ENCODE results near the gene PACS2. TPM values are rescaled to one million over a fixed set of nuclear protein-coding genes. Genes with fewer than 3 reads are reported as not detected.

PACS2 gene
- total RNA-seq, 1 experiment from 2014 or later = 55.2 TPM

- TF ChIP-seq CTCF (IDR thresholded peaks at IDR 0.05) = no peak
- TF ChIP-seq SIN3A (IDR thresholded peaks at IDR 0.05; ENCODE audit: borderline replicate concordance, insufficient read depth, low read depth, low read length) = no peak
- no peak for TF ChIP-seq TCF7L2 (IDR thresholded peaks at IDR 0.05; ENCODE audit: low read depth, low read length)
- TF ChIP-seq, protein P1, sequence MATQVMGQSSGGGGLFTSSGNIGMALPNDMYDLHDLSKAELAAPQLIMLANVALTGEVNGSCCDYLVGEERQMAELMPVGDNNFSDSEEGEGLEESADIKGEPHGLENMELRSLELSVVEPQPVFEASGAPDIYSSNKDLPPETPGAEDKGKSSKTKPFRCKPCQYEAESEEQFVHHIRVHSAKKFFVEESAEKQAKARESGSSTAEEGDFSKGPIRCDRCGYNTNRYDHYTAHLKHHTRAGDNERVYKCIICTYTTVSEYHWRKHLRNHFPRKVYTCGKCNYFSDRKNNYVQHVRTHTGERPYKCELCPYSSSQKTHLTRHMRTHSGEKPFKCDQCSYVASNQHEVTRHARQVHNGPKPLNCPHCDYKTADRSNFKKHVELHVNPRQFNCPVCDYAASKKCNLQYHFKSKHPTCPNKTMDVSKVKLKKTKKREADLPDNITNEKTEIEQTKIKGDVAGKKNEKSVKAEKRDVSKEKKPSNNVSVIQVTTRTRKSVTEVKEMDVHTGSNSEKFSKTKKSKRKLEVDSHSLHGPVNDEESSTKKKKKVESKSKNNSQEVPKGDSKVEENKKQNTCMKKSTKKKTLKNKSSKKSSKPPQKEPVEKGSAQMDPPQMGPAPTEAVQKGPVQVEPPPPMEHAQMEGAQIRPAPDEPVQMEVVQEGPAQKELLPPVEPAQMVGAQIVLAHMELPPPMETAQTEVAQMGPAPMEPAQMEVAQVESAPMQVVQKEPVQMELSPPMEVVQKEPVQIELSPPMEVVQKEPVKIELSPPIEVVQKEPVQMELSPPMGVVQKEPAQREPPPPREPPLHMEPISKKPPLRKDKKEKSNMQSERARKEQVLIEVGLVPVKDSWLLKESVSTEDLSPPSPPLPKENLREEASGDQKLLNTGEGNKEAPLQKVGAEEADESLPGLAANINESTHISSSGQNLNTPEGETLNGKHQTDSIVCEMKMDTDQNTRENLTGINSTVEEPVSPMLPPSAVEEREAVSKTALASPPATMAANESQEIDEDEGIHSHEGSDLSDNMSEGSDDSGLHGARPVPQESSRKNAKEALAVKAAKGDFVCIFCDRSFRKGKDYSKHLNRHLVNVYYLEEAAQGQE (IDR thresholded peaks at IDR 0.05; ENCODE audit: insufficient read depth in 1 of 2, low read depth in 2 of 2, low read length in 1 of 2) = no peak
- TF ChIP-seq POLR2AphosphoS5 (IDR thresholded peaks at IDR 0.05; ENCODE audit: low read depth, low read length) = no peak
- CTCF ChIA-PET = interaction anchor here (1.5 kb wide), 1 partner anchor 9 kb away, joined by 5 read pairs; no protein-coding TSS in a partner anchor
These were observed 28.6 kb downstream of the PACS2 start for GRCh38 chr14:105343194-105343593.

GRCh38 chr14:105346200-105346533 is 31.6 kb downstream of the PACS2 start:
- no TSS peak for BruUV-seq (replicated peaks)
- no peak overlapping the region for H3K4me3 ChIP-seq (ENCODE audit: low read depth in 2 of 2, low read length in 2 of 2)
- H3K36me3 ChIP-seq (ENCODE audit: control insufficient read depth, insufficient read depth, low read length) = no peaks in the 10 kb centered on the region
- no peaks in the 10 kb centered on the region for H3K9me3 ChIP-seq (ENCODE audit: control insufficient read depth, insufficient read depth, low read depth, low read length)
- ATAC-seq (0 out of 2 replicates have a peak, but pooled peaks have one; percentile 28), DNase-seq (ENCODE audit: low read depth, low spot score) (no peak)
- intact Hi-C loops (cut with micrococcal nuclease; ENCODE audit: unreplicated experiment) (no loop called here), in situ Hi-C loops (cut with HindIII; ENCODE audit: low pct_unique_long_range_greater_than_20kb, low sequenced_read_pairs) (no loop called here)
- no peaks in the 10 kb centered on the region for H3K27me3 ChIP-seq (ENCODE audit: control insufficient read depth, insufficient read depth, low read length)
- TF ChIP-seq, protein P1 (IDR thresholded peaks at IDR 0.05; ENCODE audit: insufficient read depth in 1 of 2, low read depth in 2 of 2, low read length in 1 of 2) = no peak
- no peak for TF ChIP-seq POLR2AphosphoS5 (IDR thresholded peaks at IDR 0.05; ENCODE audit: low read depth, low read length)
- TF ChIP-seq SIN3A (IDR thresholded peaks at IDR 0.05; ENCODE audit: borderline replicate concordance, insufficient read depth, low read depth, low read length) = no peak
- no peak for TF ChIP-seq CTCF (IDR thresholded peaks at IDR 0.05)
- TF ChIP-seq TCF7L2 (IDR thresholded peaks at IDR 0.05; ENCODE audit: low read depth, low read length) = no peak
- H3K27ac ChIP-seq (ENCODE audit: low read length) = no peak overlapping the region
- ChIA-PET POLR2A (no interaction called here), CTCF (no interaction called here)
- H3K4me1 ChIP-seq (ENCODE audit: control insufficient read depth, insufficient read depth, low read length) = peaks cover 4% of the 10 kb centered on the region; the same call in 1 of the 2 replicates

More at GRCh38 chr14:105343194-105343593, 28.6 kb downstream of the PACS2 start:
- DNase-seq (ENCODE audit: low read depth, low spot score) (no peak), ATAC-seq (no peak)
- intact Hi-C loops (cut with micrococcal nuclease; ENCODE audit: unreplicated experiment) = no loop called here
- Histone ChIP-seq H3K9me3 (ENCODE audit: control insufficient read depth, insufficient read depth, low read depth, low read length) (no peaks in the 10 kb centered on the region), H3K27ac (ENCODE audit: low read length) (no peak overlapping the region), H3K36me3 (ENCODE audit: control insufficient read depth, insufficient read depth, low read length) (no peaks in the 10 kb centered on the region), H3K4me3 (ENCODE audit: low read depth in 2 of 2, low read length in 2 of 2) (no peak overlapping the region), H3K4me1 (ENCODE audit: control insufficient read depth, insufficient read depth, low read length) (peaks cover 4% of the 10 kb centered on the region; the same call in 1 of the 2 replicates), H3K27me3 (ENCODE audit: control insufficient read depth, insufficient read depth, low read length) (no peaks in the 10 kb centered on the region)
- BruUV-seq (replicated peaks) = no TSS peak
- in situ Hi-C loops (cut with HindIII; ENCODE audit: low pct_unique_long_range_greater_than_20kb, low sequenced_read_pairs) = no loop called here
- POLR2A ChIA-PET = no interaction called here
